Fibroblast of lung (primary cell): ENCODE data around the gene MRPS5. TPM values are rescaled to one million over a fixed set of nuclear protein-coding genes. Genes with fewer than 3 reads are reported as not detected.

Experiments used
- DNase-seq, 2 donors: peaks; one replicate each; pipeline versions ENCODE4 v3.0.0 to v3.0.0-alpha.2; 2010; ENCODE audit warnings: low read depth in 2 of 2
- H2AFZ ChIP-seq: 2 replicates; pipeline ENCODE4 v1.5.1; 2012; ENCODE audit warnings: low read length, control low read depth, inconsistent platforms
- H3K27ac ChIP-seq: 2 replicates; pipeline ENCODE4 v1.5.1; 2011; ENCODE audit warnings: low read length, control low read depth; ENCODE audit not compliant: insufficient read depth
- H3K27me3 ChIP-seq: 2 replicates; pipeline ENCODE4 v1.5.1; 2011; ENCODE audit warnings: mild to moderate bottlenecking, low read length; ENCODE audit not compliant: control insufficient read depth, insufficient read depth
- H3K36me3 ChIP-seq: 2 replicates; pipeline ENCODE4 v1.5.1; 2011; ENCODE audit warnings: low read length; ENCODE audit not compliant: control insufficient read depth, insufficient read depth
- H3K4me1 ChIP-seq: 2 replicates; pipeline ENCODE4 v1.5.1; 2011; ENCODE audit warnings: low read length; ENCODE audit not compliant: control insufficient read depth, insufficient read depth; ENCODE audit errors: extremely low read depth
- H3K4me2 ChIP-seq: 2 replicates; pipeline ENCODE4 v1.5.1; 2011; ENCODE audit warnings: low read length, control low read depth; ENCODE audit not compliant: insufficient read depth; ENCODE audit errors: extremely low read depth
- H3K4me3 ChIP-seq, 4 experiments: fragments of 200-600 bp in 1 of 4; sonication (generic) in 1 of 4; replicated peaks in 1 of 4; 2 replicates each; pipeline ENCODE4 v1.5.1; 2011 to 2016; ENCODE audit warnings: low read length in 4 of 4, low read depth in 3 of 4, mild to moderate bottlenecking in 3 of 4, control low read depth in 2 of 4, inconsistent platforms in 1 of 4, mixed read lengths in 1 of 4; ENCODE audit not compliant: insufficient read depth in 1 of 4; ENCODE audit errors: control extremely low read depth in 1 of 4
- H3K79me2 ChIP-seq: 2 replicates; pipeline ENCODE4 v1.5.1; 2012; ENCODE audit warnings: mild to moderate bottlenecking, low read length, inconsistent platforms; ENCODE audit not compliant: control insufficient read depth, insufficient read depth
- H3K9ac ChIP-seq: 2 replicates; pipeline ENCODE4 v1.5.1; 2011; ENCODE audit warnings: mild to moderate bottlenecking, low read length, control low read depth; ENCODE audit not compliant: insufficient read depth
- H3K9me3 ChIP-seq: 2 replicates; pipeline ENCODE4 v1.5.1; 2012; ENCODE audit warnings: low read depth, low read length; ENCODE audit not compliant: control insufficient read depth, insufficient read depth
- H4K20me1 ChIP-seq: 2 replicates; pipeline ENCODE4 v1.5.1; 2011; ENCODE audit warnings: low read length; ENCODE audit not compliant: control insufficient read depth, insufficient read depth; ENCODE audit errors: extremely low read depth
- CTCF ChIP-seq, 2 donors: IDR thresholded peaks in 1 of 2; conservative IDR thresholded peaks in 1 of 2; 1 replicate in 1 of 2; 2 replicates in 1 of 2; pipeline ENCODE4 v1.5.1; 2011 to 2012; ENCODE audit warnings: low read length in 2 of 2, control low read depth in 1 of 2, inconsistent platforms in 1 of 2, low read depth in 1 of 2, mild to moderate bottlenecking in 1 of 2
- EZH2 ChIP-seq: IDR thresholded peaks from 2 replicates; pipeline ENCODE4 v1.5.1; 2012; ENCODE audit warnings: low read length, control low read depth, mild to moderate bottlenecking; ENCODE audit errors: missing control alignments
- polyA plus RNA-seq, 2 donors: library from polyadenylated mRNA; depleted of rRNA in 1 of 2; stranded (reverse) in 1 of 2; unstranded in 1 of 2; fragments of >200 nt; gene quantifications; 2 replicates each; pipeline ENCODE4 v1.2.1, GENCODE V29; 2011 to 2012; ENCODE audit warnings: missing spikeins in 1 of 2
- total RNA-seq: library from RNA; depleted of rRNA; stranded (reverse); fragments of >200 nt; gene quantifications from 2 replicates; pipeline ENCODE4 v1.2.1, GENCODE V29; 2014

MRPS5 gene
- total and polyA plus RNA-seq, 2 donors (not counting 1 experiment from before 2014, with no cell fraction given) = 46.2 to 61.1 TPM

GRCh38 chr2:95043300-95044093, 78.1 kb downstream of the MRPS5 start:
- H3K27me3 ChIP-seq = peaks cover 3% of the 10 kb centered on the region
- H3K36me3 ChIP-seq = no peaks in the 10 kb centered on the region
- H3K27ac ChIP-seq = no peak overlapping the region
- no peaks in the 10 kb centered on the region for H3K9me3 ChIP-seq
- no peaks in the 10 kb centered on the region for H3K79me2 ChIP-seq
- peak; percentile 78 to 98 for DNase-seq
- no peak overlapping the region for H2AFZ ChIP-seq
- peak overlapping the region; percentile 49 for H3K4me2 ChIP-seq
- TF ChIP-seq CTCF (conservative IDR thresholded peaks at IDR 0.05 in 1 of 2, IDR thresholded peaks at IDR 0.05 in 1 of 2; ENCODE audit: low read depth in 1 of 2, low read length in 2 of 2) (no peak), EZH2 (peak; percentile 5)
- H4K20me1 ChIP-seq = no peaks in the 10 kb centered on the region
- no peak overlapping the region for H3K9ac ChIP-seq
- peaks cover 8% of the 10 kb centered on the region for H3K4me1 ChIP-seq
- H3K4me3 ChIP-seq = peak overlapping the region in 2 of 4 experiments; percentile 15 to 26

- Histone ChIP-seq H3K36me3 (no peaks in the 10 kb centered on the region), H3K4me1 (peaks cover 8% of the 10 kb centered on the region), H3K9me3 (no peaks in the 10 kb centered on the region), H3K79me2 (no peaks in the 10 kb centered on the region), H3K4me2 (peak overlapping the region; percentile 49), H3K27me3 (peaks cover 3% of the 10 kb centered on the region), H3K4me3 (peak overlapping the region in 2 of 4 experiments; percentile 15 to 26), H3K9ac (no peak overlapping the region), H3K27ac (no peak overlapping the region), H4K20me1 (no peaks in the 10 kb centered on the region), H2AFZ (no peak overlapping the region)
- DNase-seq = peak in 1 of 2 donors; percentile 74
- TF ChIP-seq EZH2 = no peak
- TF ChIP-seq CTCF (conservative IDR thresholded peaks at IDR 0.05 in 1 of 2, IDR thresholded peaks at IDR 0.05 in 1 of 2; ENCODE audit: low read depth in 1 of 2, low read length in 2 of 2) = peak in 1 of 2 donors; percentile 1
These were observed 78.9 kb downstream of the MRPS5 start for GRCh38 chr2:95042472-95043271.

GRCh38 chr2:95041824-95042442, 79.7 kb downstream of the MRPS5 start:
- H2AFZ ChIP-seq = no peak overlapping the region
- DNase-seq = no peak
- no peak overlapping the region for H3K9ac ChIP-seq
- no peaks in the 10 kb centered on the region for H3K79me2 ChIP-seq
- H4K20me1 ChIP-seq = no peaks in the 10 kb centered on the region
- H3K4me2 ChIP-seq = no peak overlapping the region
- TF ChIP-seq EZH2 (no peak), CTCF (conservative IDR thresholded peaks at IDR 0.05 in 1 of 2, IDR thresholded peaks at IDR 0.05 in 1 of 2; ENCODE audit: low read depth in 1 of 2, low read length in 2 of 2) (no peak)
- H3K4me1 ChIP-seq = peaks cover 8% of the 10 kb centered on the region
- H3K27me3 ChIP-seq = peaks cover 3% of the 10 kb centered on the region
- no peaks in the 10 kb centered on the region for H3K36me3 ChIP-seq
- H3K4me3 ChIP-seq = no peak overlapping the region
- H3K9me3 ChIP-seq = no peaks in the 10 kb centered on the region
- H3K27ac ChIP-seq = no peak overlapping the region
